HepG2 (cell line): ENCODE results near the gene PCNA. TPM values are rescaled to one million over a fixed set of nuclear protein-coding genes. Genes with fewer than 3 reads are reported as not detected.

Experiments used
- HES4 ChIP-seq: sonication (generic); formaldehyde crosslinking; IDR thresholded peaks from 2 replicates; pipeline ENCODE4 v1.9.0; 2021; ENCODE audit warnings: mild to moderate bottlenecking, missing genetic modification reagents, borderline replicate concordance
- KAT7 ChIP-seq: IDR thresholded peaks from 2 replicates; pipeline ENCODE4 v1.6.1; 2018; ENCODE audit warnings: borderline replicate concordance, missing compliant biosample characterization
- NR1H2 ChIP-seq: sonication (generic); formaldehyde crosslinking; IDR thresholded peaks from 2 replicates; pipeline ENCODE4 v1.8.1; 2022; ENCODE audit warnings: low read depth, missing genetic modification reagents, borderline replicate concordance
- SIX4 ChIP-seq: sonication (generic); formaldehyde crosslinking; IDR thresholded peaks from 2 replicates; pipeline ENCODE4 v1.4.0; 2020; ENCODE audit warnings: missing genetic modification reagents
- SRSF4 ChIP-seq: fragments of 200-400 bp; formaldehyde crosslinking; IDR thresholded peaks from one replicate; pipeline ENCODE4 v1.6.1; 2018; ENCODE audit warnings: mild to moderate bottlenecking, low read depth, low read length, moderate library complexity; ENCODE audit not compliant: poor library complexity, severe bottlenecking
- ZBTB42 ChIP-seq: sonication (generic); formaldehyde crosslinking; IDR thresholded peaks from 2 replicates; pipeline ENCODE4 v1.5.0; 2020; ENCODE audit warnings: mild to moderate bottlenecking, missing genetic modification reagents
- ZNF577 ChIP-seq: sonication (generic); formaldehyde crosslinking; IDR thresholded peaks from 2 replicates; pipeline ENCODE4 v1.4.0; 2020; ENCODE audit warnings: mild to moderate bottlenecking, low read depth, missing genetic modification reagents, borderline replicate concordance
- ZNF773 ChIP-seq: sonication (generic); formaldehyde crosslinking; IDR thresholded peaks from 2 replicates; pipeline ENCODE4 v1.4.0; 2020; ENCODE audit warnings: missing genetic modification reagents, borderline replicate concordance
- ZSCAN12 ChIP-seq: sonication (generic); formaldehyde crosslinking; IDR thresholded peaks from 2 replicates; pipeline ENCODE4 v1.9.0; 2021; ENCODE audit warnings: mild to moderate bottlenecking, missing genetic modification reagents
- polyA plus RNA-seq, 8 experiments: library from polyadenylated mRNA; depleted of rRNA in 3 of 8; stranded (reverse) in 7 of 8; unstranded in 1 of 8; fragments of >200 nt; fragmentation: Illumina TruSeq in 4 of 8; extraction: Trizol in 4 of 8; gene quantifications; 2 replicates each; pipeline versions ENCODE4 v1.2.1 to v1.2.3, GENCODE V29; 2011 to 2016; ENCODE audit warnings: low read depth in 4 of 8, missing spikeins in 1 of 8, mixed read lengths in 1 of 8; ENCODE audit not compliant: insufficient read depth in 1 of 8
- total RNA-seq, 5 experiments: library from RNA; depleted of rRNA; stranded (reverse); fragments of >200 nt; fragmentation: Illumina TruSeq; extraction: Trizol; gene quantifications; 2 replicates each; pipeline ENCODE4 v1.2.3, GENCODE V29; 2016; ENCODE audit warnings: low read depth in 1 of 5
- TF ChIP-seq, protein P1 (sequence below): sonication (generic); formaldehyde crosslinking; IDR thresholded peaks from 2 replicates; pipeline ENCODE4 v1.8.1; 2023; ENCODE audit warnings: missing genetic modification reagents, inconsistent platforms, borderline replicate concordance
- TF ChIP-seq, protein P2 (sequence below), 2 experiments: fragments of 450-650 bp in 1 of 2; sonication (generic) in 1 of 2; formaldehyde crosslinking in 1 of 2; IDR thresholded peaks; 2 replicates each; pipeline versions ENCODE4 v1.6.1 to v1.8.0; 2016 to 2022; ENCODE audit warnings: antibody characterized with exemption in 1 of 2, mild to moderate bottlenecking in 1 of 2, missing genetic modification reagents in 1 of 2
- TF ChIP-seq, protein P3 (sequence below): sonication (generic); formaldehyde crosslinking; IDR thresholded peaks from 2 replicates; pipeline ENCODE4 v1.4.0; 2020; ENCODE audit warnings: missing genetic modification reagents, mild to moderate bottlenecking, borderline replicate concordance
- TF ChIP-seq, protein P4 (sequence below): sonication (generic); formaldehyde crosslinking; IDR thresholded peaks from 2 replicates; pipeline ENCODE4 v1.4.0; 2020; ENCODE audit warnings: missing genetic modification reagents

Gene PCNA
- total and polyA plus RNA-seq, 2 of the 13 experiments (the other 11 are each of a cell fraction or from before 2014, with no cell fraction given), result 229 to 655 TPM

DNA sequence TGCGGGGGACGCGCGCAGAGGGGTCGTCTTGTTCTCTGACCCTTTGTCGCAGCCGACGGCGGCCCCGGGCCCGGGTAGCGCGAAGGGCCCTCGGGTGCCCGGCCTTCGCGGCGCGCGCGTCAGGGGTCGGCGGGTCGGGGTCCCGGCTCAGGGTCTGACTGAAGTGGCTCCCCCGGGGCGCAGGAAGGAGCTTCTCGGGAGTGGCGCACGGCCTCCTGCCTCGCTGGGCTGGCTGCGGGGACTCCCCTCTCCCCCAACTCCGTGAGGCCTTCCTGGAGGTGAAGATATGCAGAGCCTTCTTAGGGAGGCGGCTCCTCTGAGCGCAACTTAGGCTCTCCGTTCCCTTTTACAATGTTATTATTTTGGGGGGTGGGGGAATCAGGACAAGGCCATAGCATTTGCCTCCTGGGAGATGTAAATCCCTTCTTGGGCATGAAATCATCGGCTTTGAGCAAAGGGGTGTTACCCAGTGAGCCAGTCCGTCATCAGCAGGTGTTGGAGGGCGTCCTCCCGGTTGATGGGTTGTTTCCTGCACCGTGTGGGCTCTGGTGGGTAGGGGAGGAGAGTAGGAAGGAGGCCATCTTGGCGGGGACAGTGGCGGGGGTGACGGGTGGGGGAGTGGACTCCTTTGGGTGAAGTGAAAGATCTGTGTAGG is 7.6 kb upstream of the PCNA start (continued):
- no peak for TF ChIP-seq ZNF773 (CRISPR knock-in tag)
- no peak for TF ChIP-seq SRSF4
- 0 out of 2 replicates have a peak, but pooled peaks have one; percentile 18 for TF ChIP-seq HES4 (CRISPR knock-in tag)
- TF ChIP-seq ZSCAN12 (CRISPR knock-in tag), result no peak; the same call in 1 of the 2 replicates
- TF ChIP-seq, protein P1, sequence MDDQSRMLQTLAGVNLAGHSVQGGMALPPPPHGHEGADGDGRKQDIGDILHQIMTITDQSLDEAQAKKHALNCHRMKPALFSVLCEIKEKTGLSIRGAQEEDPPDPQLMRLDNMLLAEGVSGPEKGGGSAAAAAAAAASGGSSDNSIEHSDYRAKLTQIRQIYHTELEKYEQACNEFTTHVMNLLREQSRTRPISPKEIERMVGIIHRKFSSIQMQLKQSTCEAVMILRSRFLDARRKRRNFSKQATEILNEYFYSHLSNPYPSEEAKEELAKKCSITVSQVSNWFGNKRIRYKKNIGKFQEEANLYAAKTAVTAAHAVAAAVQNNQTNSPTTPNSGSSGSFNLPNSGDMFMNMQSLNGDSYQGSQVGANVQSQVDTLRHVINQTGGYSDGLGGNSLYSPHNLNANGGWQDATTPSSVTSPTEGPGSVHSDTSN, result no peak
- TF ChIP-seq, protein P2, sequence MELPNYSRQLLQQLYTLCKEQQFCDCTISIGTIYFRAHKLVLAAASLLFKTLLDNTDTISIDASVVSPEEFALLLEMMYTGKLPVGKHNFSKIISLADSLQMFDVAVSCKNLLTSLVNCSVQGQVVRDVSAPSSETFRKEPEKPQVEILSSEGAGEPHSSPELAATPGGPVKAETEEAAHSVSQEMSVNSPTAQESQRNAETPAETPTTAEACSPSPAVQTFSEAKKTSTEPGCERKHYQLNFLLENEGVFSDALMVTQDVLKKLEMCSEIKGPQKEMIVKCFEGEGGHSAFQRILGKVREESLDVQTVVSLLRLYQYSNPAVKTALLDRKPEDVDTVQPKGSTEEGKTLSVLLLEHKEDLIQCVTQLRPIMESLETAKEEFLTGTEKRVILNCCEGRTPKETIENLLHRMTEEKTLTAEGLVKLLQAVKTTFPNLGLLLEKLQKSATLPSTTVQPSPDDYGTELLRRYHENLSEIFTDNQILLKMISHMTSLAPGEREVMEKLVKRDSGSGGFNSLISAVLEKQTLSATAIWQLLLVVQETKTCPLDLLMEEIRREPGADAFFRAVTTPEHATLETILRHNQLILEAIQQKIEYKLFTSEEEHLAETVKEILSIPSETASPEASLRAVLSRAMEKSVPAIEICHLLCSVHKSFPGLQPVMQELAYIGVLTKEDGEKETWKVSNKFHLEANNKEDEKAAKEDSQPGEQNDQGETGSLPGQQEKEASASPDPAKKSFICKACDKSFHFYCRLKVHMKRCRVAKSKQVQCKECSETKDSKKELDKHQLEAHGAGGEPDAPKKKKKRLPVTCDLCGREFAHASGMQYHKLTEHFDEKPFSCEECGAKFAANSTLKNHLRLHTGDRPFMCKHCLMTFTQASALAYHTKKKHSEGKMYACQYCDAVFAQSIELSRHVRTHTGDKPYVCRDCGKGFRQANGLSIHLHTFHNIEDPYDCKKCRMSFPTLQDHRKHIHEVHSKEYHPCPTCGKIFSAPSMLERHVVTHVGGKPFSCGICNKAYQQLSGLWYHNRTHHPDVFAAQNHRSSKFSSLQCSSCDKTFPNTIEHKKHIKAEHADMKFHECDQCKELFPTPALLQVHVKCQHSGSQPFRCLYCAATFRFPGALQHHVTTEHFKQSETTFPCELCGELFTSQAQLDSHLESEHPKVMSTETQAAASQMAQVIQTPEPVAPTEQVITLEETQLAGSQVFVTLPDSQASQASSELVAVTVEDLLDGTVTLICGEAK (IDR thresholded peaks at IDR 0.05), result no peak
- TF ChIP-seq, protein P2 (CRISPR knock-in tag; IDR thresholded peaks at IDR 0.05), result 0 out of 2 replicates have a peak, but pooled peaks have one; percentile 56
- TF ChIP-seq NR1H2 (CRISPR knock-in tag), result 0 out of 2 replicates have a peak, but pooled peaks have one; percentile 80
- no peak for TF ChIP-seq SIX4 (CRISPR knock-in tag)
- TF ChIP-seq, protein P3, sequence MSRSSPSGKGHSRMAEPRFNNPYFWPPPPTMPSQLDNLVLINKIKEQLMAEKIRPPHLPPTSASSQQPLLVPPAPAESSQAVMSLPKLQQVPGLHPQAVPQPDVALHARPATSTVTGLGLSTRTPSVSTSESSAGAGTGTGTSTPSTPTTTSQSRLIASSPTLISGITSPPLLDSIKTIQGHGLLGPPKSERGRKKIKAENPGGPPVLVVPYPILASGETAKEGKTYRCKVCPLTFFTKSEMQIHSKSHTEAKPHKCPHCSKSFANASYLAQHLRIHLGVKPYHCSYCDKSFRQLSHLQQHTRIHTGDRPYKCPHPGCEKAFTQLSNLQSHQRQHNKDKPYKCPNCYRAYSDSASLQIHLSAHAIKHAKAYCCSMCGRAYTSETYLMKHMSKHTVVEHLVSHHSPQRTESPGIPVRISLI (CRISPR knock-in tag), result no peak
- peak; percentile 33; the same call in 1 of the 2 replicates for TF ChIP-seq ZBTB42
- TF ChIP-seq ZNF577 (CRISPR knock-in tag), result no peak; the same call in 1 of the 2 replicates
- TF ChIP-seq, protein P4, sequence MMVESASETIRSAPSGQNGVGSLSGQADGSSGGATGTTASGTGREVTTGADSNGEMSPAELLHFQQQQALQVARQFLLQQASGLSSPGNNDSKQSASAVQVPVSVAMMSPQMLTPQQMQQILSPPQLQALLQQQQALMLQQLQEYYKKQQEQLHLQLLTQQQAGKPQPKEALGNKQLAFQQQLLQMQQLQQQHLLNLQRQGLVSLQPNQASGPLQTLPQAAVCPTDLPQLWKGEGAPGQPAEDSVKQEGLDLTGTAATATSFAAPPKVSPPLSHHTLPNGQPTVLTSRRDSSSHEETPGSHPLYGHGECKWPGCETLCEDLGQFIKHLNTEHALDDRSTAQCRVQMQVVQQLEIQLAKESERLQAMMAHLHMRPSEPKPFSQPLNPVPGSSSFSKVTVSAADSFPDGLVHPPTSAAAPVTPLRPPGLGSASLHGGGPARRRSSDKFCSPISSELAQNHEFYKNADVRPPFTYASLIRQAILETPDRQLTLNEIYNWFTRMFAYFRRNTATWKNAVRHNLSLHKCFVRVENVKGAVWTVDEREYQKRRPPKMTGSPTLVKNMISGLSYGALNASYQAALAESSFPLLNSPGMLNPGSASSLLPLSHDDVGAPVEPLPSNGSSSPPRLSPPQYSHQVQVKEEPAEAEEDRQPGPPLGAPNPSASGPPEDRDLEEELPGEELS (CRISPR knock-in tag), result no peak
- TF ChIP-seq KAT7, result no peak
